Measurements from ENCODE around the gene SRCAP.
"Not testable (repeated sequence)": the region's sequence is repeated elsewhere in the genome, so short reads cannot be mapped to it uniquely, and the experiment has no call there.

The SRCAP gene

DNA sequence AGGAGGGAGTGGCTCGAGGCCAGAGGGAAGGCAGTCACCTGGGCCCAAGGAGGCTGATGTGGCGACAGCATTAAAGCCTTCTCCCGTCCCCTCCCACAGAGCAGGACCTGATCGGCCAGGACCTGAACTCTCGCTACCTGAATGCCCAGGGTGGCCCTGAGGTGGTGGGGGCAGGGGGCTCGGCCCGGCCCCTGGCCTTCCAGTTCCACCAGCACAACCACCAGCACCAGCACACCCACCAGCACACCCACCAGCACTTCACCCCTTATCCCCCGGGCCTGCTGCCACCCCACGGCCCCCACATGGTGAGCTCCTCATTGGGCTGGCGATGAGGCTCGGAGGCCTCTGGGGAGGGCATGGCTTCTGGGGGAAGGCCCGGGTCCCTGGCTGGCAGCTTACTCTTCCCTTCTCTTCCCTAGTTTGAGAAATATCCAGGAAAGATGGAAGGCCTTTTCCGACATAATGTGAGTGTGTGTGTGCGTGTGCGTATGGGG lies 34.3 kb upstream of the SRCAP start:
- no peak for DNase-seq

DNA sequence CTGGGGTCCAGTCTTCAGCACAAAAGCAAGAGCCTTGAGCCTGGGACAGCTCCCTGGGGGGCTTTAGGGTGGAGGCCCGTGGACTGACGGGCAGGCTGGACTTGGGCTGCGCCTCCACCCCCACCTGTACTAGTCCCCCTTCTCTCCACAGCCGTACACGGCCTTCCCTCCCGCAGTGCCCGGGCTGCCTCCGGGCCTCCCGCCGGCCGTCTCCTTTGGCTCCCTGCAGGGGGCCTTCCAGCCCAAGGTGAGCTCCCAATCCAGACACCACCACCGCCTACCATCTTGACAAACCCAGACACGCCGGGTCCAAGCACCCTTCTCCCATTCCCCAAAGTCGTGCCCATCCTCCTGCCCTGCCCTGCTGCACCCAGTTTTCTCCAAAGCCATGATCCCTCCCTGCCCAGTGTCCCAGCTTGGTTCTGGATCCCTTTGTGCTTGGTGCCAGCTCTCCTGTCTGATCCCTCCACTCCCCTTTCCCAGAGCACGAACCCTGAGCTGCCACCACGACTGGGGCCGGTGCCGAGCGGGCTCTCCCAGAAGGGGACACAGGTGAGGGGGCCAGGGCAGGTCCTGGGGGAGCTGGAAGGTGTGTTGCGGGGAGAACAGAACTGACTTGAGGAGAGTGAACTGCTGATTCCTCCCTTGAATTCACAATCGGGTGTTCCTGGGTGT lies 33.7 kb upstream of the SRCAP start:
- no peak for DNase-seq

DNA sequence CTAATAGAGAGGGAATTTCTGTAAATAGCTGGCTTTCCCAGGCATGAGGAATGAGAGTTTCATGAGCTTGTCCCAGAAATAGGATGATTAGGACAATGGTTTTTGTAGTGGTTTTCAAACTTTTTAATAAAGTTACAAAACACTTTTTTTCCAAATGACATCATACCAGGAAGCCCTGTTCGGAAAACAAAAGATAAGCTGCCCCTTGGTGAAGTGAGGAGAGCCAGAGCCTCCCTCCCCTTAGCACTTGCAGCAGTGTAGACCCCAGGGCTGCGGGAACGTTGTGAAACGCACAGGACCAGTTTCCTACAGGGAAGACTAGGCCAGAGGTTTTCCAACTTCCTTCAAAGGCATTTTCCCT lies 33.2 kb upstream of the SRCAP start:
- DNase-seq, result no peak

DNA sequence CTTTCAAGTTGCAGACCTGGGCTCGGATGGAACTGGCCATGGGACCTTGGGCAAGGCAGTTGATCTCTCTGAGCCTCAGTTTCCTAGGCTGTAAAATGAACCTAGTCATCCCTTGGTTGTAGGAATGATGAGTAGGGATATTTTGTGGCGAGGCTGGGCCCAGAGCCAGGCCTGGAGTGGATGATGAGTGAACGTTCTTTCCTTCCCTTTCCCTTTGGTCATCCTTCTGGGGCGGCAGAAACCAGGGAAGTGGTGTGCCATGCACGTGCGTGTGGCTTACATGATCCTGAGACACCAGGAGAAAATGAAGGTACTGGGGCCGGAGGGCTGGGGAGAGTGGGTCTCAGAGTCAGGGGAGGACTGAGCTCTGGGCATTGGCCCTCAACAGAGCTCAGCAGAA lies 32.3 kb upstream of the SRCAP start:
- no peak for DNase-seq

DNA sequence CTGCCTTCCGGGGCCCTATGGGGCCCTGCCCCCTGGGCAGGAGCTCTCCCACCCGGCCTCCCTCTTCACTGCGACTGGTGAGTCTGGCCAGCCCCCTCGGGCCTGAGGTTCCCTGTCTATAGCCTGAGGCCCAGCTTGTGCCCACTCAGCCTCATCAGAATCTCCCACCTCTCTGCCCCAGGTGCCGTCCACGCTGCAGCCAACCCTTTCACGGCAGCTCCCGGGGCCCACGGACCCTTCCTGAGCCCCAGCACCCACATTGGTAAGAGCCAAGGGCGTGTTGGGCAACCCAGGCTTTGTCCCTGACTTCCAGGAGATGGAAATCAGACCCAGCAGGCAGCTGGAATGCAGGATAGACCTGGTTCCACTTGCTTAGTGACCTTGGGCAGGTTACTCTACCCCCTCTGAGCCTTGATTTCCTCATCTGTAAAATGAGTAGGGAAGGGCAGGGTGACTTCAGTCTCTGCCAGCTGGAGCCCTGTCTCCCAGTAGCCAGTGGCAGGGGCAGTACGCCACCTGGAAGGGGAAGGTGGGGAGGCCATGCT lies 31.5 kb upstream of the SRCAP start:
- DNase-seq, result no peak

DNA sequence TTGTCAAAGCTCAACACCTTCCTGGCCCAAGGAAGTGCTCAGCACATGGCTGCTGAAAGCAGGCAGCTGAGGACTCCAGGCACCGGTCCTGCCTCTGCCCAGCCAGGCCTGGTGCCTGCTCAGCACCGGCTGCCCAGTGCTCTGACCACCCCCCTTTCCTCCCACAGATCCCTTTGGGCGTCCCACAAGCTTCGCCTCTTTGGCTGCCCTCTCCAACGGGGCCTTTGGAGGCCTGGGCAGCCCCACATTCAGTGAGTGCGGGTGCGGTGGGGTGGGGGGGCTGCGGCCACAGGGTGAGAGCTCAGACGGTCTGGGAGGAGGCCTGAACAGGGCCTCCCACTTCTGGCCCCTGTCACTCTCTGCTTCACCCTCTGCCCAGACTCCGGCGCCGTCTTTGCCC lies 30.6 kb upstream of the SRCAP start:
- no peak for DNase-seq

DNA sequence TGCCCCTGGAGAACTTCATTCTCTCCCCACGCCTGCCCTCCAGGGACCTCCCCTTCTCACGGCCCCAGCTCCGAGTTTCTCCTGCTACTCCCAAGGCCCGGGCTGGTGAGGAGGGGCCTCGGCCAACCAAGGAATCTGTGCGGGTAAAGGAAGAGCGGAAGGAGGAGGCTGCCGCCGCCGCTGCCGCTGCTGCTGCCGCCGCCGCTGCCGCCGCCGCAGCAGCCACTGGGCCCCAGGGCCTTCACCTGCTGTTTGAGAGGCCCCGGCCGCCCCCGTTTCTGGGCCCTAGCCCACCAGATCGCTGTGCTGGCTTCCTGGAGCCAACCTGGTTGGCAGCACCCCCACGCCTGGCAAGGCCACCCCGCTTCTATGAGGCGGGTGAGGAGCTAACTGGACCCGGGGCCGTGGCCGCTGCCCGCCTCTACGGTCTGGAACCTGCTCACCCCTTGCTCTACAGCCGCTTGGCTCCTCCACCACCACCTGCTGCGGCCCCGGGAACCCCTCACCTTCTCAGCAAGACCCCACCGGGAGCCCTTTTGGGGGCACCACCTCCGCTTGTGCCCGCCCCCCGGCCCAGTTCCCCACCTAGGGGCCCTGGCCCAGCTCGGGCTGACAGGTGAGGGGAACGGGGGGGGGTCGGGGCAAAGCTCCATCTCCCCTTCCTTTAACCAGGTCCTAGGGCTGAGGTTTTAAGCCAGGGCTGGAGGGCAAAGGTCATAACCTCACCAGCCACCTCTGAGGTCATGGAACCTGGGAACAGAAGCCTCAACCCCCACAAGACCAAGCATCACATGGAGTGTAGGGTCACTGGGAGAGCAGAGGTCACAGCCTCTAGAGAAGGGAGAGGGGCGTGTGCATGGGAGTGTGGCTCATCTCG lies 29.7 kb upstream of the SRCAP start:
- no peak for DNase-seq

DNA sequence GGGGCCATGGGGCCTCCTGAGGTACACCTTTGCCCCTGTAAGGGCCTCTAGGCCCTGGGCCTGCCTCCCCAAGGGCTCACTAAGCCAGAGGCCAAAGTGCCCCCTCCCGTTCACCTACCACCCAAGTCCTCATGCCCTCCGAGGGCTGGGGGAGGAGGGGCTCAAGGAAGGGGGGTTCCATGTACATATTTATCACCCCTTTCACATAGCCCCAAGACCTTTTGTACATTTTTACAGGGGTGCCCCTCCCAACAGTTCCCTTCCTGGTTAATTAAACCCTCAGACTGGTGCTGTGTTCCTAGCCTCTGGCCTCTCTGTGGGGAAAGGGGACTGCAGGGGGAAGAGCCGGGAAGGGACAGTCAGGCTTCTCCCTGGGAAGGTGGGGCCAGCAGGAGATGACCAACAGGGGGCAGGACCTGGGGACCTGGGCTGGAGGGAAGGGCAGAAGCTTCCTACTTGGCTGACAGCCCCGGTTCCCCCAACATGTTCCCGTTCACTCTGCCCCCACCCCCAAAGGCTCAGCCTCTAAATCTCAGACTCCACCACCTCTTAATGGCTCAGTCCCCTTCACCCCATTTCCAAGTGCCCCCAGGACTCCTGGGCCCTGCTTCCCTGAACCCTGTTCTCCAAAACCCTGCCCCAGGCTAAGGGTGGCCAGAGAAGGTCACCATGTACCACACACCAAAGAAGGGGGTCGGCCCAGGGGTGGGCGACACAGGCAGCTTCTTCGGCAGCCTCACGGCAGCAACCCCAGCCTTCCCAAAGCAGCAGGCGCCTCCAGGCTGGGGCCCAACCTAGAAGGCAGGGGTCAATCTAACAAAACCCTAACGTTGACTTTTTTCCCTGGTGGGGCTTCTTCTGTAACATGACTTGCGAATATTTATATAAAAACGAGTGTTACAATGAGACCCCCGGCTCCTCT lies 28.8 kb upstream of the SRCAP start:
- DNase-seq, result no peak

DNA sequence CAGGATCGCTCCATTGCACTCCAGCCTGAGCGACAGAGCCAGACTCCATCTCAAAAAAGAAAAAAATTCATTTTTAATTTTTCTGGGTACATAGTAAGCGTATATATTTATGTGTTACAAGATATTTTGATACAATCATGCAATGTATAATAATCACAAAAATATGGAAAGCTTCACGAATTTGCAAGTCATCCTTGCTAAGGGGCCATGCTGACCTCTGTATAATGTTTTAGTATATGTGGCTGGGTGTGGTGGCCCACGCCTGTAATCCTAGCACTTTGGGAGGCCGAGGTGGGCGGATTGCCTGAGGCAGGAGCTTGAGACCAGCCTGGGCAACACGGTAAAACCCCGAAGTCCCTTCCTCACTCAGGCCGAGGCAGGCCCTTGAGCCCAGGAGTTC lies 23.8 kb upstream of the SRCAP start:
- DNase-seq, result no peak

DNA sequence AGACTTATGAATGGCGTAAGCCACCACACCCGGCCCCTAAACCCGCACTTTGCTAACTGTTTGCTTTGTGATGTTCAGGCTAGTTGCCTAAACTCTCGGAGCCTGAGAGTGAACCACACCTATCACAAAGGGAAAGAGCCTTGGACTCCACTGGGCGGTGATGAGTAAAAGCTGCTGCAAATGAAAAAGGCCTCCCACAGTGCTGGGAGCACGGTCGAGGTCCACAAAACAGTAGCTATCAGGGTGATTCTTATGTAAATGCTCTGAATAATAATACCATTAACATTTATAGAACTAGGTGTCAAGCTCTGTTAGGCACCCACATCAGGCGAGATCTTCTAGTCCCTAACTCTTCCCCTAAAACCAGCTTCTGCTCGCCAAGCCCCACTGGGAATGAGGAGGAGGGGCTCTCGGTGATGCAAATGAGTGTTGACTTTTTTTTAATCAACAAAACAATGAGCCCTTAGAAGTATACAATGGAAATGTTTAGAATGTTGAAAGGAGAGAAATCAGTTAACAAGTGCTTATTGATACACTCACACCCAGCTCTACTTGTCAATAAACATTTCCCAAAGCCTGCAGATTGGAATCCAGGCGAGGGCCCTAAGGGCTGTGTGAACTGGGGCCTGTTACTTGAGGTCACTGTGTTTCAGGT lies 20.9 kb upstream of the SRCAP start:
- no peak for DNase-seq

DNA sequence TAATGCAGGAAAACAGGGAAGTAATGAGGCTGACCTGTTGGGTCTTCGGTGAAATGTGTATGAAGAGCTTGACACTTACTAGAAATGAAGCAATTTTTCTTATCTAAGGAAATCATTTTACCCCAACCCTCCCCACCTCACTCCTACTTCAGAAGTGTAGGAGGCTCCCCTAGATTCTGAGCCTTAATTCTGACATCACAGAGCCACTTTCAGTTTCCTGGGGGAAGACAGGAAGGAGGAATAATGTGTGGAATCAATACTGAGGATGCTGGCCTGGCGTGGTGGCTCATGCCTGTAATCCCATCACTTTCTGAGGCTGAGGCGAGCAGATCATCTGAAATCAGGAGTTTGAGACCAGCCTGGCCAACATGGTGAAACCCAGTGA lies 20.4 kb upstream of the SRCAP start:
- DNase-seq, result no peak

DNA sequence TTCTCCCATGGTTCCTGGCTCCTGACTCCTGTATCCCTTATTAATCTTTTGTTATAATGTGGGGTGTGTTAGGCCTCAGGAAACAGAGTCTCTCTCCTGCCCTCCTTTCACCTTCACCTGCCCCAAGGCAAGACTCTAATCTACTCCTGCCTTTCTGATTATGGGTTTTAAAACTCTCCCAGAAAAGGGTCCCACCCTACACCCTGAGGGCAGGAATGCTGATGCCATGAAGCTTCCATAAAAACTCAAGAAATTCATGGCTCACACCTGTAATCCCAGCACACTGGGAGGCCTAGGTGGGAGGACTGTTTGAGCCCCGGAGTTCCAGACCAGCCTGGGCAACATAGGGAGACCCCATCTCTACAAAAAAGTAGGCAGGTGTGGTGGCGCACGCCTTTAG lies 18.6 kb upstream of the SRCAP start:
- DNase-seq, result no peak

DNA sequence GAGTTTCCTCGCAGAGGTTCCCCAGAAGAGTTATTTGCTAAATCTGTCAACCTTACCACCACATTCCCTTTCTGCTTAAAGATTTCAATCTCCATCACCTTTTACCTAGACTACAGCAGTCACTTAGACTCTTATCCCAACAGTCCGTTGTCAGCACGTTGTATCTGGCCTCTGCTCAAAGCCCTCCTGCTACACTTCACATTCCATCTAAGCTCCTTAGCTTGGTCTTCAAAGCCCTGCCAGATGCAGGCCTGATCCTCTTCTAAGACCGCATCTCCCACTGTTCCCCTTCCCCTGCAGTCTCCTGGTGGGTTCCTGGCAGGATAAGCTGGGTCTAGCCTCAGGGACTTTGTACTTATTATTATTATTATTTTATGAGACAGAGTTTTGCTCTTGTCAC lies 10.3 kb upstream of the SRCAP start:
- no peak for DNase-seq

DNA sequence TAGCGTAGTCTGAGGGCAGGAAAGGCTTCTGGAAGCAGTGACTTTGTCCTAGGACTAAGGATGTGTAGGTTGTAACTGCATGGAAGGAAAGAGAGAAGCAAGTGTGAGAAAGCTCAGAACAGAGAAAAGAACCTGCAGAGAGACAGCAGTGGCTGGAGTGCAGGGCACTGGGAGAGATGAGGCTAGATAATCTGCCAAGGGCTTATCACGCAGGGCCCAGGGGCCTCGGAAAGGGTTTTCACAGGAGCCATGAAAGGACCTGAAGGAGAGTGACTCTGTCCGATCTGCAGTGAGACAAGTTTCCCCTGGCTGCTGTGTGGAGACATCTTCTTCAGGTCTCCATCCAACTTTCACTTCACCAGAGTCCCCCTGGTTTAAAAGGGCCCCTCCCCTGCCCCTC lies 7.1 kb upstream of the SRCAP start:
- no peak for DNase-seq

DNA sequence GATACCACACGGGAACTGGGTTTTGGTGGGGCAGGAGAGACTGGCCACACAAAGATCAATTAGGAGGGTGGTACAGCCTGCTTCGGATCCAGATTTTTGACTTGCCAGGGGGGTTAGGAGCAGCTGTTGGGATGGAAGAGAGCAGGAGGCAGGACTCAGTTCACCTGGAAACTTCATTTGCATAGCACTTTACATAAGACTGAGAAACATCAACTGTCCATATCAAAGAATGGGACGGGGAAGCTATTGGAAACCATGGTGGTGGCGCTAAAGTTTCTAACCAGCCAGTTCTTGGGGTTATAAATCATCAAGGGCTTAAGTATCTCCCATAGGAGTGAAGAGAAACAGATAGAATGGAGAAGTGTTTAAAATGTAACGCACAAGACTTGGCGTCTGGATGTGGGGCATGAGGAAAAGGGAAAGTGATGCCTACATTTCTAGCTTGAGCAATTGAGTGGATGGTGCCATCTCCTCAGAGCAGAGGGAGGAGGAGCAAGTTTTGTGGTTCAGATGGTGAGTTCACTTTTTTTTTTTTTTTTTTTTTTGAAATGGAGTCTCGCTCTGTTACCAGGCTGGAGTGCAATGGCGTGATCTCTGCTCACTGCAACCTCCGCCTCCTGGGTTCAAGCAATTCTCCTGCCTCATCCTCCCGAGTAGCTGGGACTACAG lies 6.4 kb upstream of the SRCAP start:
- DNase-seq, result no peak

DNA sequence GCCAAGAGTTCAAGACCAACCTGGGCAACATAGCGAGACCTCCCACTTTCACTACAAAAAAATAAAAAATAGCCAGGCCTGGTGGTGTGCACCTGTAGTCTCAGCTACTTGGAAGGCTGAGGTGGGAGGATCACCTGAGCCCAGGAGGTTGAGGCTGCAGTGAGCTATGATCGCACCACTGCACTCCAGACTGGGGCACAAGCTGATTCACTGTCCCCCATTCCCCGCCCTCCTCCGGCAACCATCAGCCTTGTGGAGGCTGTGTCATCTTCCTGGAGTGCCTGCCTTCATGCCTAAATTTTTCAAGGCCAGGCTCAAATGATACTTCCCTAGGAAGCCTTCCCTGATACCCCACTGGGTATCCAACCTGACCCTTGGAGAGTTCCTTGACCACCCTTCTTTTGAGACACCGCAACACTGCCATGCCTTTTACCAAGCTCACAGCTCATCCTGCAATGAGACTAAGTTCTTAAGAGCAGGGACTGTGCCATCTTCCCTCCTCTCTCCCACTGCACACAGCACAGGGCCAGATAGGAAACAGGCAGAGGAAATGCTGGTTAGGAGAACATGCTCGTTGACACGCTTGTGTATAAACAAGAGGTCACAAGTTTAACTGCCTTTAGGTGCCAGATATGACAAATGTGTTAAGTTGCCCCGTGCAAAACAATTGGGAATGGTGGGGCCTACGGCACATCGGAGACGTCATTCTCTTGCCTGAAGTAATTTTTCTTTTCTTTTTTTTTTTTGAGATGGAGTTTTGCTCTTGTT lies 3.9 kb upstream of the SRCAP start:
- DNase-seq, result no peak

DNA sequence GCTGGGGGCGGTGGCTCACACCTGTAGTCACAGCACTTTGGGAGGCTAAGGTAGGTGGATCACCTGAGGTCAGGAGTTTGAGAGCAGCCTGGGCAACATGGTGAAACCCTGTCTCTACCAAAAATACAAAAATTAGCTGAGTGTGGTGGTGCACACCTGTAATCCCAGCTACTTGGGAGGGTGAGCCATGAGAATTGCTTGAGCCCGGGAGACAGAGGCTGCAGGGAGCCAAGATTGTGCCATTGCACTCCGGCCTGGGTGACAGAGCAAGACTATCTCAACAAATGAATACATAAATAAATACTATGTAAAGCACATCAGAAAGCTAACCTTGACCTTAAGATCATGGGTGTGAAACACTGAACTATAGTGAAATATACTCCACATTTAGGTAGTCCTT lies 2.3 kb upstream of the SRCAP start:
- not testable (repeated sequence) for DNase-seq

DNA sequence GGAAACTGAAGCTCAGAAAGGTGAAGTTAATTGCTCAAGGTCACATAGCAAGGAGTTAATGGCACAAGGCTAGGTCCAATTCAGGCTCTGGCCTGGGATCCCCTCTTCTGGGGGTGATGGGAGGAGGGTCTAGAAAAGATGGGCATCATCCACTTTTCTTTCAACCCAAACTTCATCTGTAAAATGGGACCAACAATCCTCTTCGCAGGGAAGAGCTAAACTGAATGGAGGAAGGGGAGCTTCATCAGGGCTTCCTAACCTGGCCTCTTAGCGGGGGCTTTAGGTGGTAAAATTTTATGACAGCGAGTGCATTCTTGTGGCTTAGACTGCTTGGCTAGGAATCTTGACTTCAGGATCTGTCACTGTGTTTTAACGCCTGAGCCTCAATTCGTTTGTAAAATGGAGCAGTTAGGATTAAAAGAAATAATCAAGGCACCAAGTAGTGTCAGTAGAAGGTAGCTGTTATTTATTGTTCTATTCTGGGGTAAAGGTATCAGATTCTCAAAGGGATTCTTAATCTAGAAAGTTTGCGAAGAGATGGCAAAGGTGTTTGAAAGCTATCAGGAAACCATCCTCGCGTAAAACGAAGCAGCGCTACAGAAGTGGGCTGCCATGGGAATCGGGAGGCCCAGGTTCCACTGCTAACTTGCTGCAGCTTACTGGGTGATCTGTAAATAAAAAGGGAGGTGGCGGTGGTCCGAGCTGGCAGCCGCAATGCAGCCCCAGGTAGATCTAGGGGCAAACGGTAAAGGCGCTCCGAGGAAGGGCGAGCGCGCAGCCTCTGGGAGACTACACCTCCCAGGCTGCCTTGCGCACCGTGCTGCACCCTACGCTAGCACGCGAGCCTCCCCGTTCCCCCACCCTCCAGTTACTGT lies 1.5 kb upstream of the SRCAP start:
- DNase-seq, result peak; percentile 93

DNA sequence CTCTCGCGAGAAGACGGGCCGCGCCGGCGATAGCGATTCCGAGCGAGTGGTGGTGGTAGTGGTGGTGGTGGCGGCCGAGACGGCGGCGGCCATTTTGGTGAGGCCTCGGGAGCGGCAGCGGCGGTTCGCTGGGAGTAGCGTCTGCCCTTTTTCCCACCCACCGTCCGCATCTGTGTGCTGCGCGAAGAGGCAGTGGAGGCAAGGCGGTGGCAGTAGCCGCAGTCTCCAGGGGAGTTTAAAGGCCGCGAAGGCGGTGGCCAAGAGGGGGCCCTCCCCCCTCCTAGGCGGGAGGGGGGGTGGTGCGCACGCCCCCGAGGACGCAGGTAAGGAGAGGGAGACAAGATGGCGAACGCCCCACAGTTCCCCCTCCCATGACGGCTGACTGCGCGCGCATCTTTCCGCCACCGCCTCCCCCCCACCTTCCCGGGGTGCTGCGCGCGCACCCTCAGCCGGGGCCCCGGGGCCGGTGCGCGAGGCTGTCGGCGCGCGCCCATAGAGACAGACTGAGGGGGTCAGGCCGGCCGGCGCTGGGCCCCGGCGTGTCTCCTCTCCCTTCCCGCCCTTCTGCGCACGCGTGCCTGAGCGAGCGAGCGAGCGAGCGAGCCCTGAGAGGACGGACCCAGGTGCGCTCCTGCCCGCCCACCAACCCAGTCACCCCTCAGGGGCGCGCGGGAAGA lies 694 bp upstream of the SRCAP start:
- DNase-seq, result peak; percentile 84
